ENCODE data around the gene ZNF644. TPM values are rescaled to one million over a fixed set of nuclear protein-coding genes. Genes with fewer than 3 reads are reported as not detected.

The ZNF644 gene
- total and polyA plus RNA-seq, 7 donors = 16.3 to 35.6 (median 27.5) TPM

DNA sequence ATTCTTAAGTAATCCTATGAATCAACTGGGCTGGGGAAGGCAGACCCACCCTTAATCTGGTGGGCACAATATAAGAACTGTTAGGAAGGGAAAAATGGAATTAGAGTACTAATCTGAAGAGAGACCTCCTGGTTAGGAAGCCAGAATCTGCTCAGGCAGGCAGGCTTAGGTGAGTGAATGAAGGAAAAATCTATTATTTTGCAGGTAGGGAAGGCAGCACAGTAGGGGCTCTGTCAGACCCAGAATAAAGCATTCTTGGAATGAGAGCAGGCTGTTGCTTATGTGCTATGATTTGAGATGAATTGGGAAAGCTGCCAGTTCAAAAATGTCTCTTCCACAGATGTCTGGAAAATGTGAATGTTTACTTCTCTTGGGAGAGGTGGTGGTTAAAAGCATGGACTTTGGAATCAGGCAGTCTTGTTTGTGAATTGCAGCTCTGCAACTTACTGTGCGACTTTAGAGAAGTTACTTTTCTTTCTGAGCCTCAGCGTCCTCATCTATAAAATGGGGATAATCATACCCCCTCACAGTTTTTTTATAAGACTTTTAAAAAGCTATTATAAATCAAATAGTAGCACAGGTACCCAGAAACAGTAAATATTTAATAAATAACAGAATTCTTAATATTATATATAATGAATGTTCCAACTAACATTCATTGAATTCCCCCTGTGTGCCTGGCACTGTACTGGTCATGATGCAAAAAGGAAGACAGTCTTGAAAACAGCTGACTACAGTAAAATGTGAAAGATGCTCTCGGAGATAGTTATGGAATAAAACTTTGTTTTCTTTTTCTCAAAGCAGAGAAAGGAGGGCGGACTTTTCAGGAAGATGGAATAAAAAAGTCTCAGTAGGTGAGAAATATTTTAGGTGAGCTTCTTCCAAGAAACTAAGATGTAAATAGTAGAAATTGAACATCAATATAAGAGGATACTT is 15.3 kb upstream of the ZNF644 start:
- Histone ChIP-seq H3K9me3 (peaks cover 3% of the 10 kb centered on the region), H3K27me3 (ENCODE audit: insufficient read depth in 3 of 3, low read length in 2 of 3) (peaks cover 0 to 5% (median 0%) of the 10 kb centered on the region in 3 donors), H3K27ac (no peak overlapping the region), H3K36me3 (ENCODE audit: insufficient read depth in 1 of 2, low read depth in 1 of 2) (no peaks in the 10 kb centered on the region), H3K4me1 (no peaks in the 10 kb centered on the region), H3K4me3 (no peak overlapping the region)
- DNase-seq = no peak
- TF ChIP-seq, protein P1, sequence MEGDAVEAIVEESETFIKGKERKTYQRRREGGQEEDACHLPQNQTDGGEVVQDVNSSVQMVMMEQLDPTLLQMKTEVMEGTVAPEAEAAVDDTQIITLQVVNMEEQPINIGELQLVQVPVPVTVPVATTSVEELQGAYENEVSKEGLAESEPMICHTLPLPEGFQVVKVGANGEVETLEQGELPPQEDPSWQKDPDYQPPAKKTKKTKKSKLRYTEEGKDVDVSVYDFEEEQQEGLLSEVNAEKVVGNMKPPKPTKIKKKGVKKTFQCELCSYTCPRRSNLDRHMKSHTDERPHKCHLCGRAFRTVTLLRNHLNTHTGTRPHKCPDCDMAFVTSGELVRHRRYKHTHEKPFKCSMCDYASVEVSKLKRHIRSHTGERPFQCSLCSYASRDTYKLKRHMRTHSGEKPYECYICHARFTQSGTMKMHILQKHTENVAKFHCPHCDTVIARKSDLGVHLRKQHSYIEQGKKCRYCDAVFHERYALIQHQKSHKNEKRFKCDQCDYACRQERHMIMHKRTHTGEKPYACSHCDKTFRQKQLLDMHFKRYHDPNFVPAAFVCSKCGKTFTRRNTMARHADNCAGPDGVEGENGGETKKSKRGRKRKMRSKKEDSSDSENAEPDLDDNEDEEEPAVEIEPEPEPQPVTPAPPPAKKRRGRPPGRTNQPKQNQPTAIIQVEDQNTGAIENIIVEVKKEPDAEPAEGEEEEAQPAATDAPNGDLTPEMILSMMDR (IDR thresholded peaks at IDR 0.05) = no peak
- intact Hi-C loops (cut with DNase I) = no loop called here
- no peak for ATAC-seq
- 71 to 76% (median 73%) methylated on average over 4 of the region's 4 CpGs for WGBS, 3 donors

DNA sequence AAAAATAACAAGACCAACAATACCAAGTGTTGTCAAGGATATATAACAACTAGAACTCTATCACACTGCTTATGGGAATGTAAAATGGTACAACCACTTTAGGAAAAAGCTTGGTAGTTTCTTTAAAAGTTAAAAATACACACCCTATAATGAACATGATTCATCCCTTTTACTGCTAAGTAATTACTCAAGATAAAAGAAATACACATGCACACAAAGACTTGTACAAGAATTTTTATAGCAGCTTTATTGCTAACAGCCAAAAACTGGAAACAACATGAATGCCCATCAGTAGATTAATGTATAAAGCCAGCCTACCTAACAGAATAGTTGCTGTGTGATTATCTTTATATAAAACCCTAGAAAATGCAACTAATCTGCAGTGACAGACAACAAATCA is 10.5 kb upstream of the ZNF644 start:
- DNase-seq (no peak), ATAC-seq (no peak)
- Histone ChIP-seq H3K4me1 (no peaks in the 10 kb centered on the region), H3K27me3 (ENCODE audit: insufficient read depth in 3 of 3, low read length in 2 of 3) (peaks cover 0 to 9% (median 0%) of the 10 kb centered on the region in 3 donors), H3K27ac (no peak overlapping the region), H3K36me3 (ENCODE audit: insufficient read depth in 1 of 2, low read depth in 1 of 2) (no peaks in the 10 kb centered on the region), H3K4me3 (no peak overlapping the region), H3K9me3 (no peaks in the 10 kb centered on the region)
- intact Hi-C loops (cut with DNase I) = no loop called here
- TF ChIP-seq, protein P1 (IDR thresholded peaks at IDR 0.05) = no peak

DNA sequence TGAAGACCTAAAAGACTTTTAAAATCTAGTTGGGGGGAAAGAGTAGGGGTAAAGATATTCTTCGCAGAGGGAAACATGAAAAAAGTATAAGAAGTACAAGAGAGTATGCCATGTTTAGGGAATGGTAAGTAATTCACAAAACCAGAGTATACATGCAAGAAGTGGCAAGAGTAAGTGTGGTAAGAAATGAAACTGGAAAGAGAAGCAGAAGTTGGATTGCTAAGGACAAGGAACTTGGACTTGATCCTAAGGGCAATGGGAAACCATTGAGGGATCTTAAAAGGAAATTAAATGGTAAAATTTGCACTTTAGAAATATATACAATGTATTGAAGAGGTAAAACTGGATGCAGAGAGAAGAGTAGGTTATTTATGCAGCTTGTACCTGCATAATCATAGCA is 9.2 kb upstream of the ZNF644 start:
- H3K4me1 ChIP-seq = no peaks in the 10 kb centered on the region
- peaks cover 0 to 9% (median 0%) of the 10 kb centered on the region in 3 donors for H3K27me3 ChIP-seq (ENCODE audit: insufficient read depth in 3 of 3, low read length in 2 of 3)
- intact Hi-C loops (cut with DNase I) = no loop called here
- DNase-seq (no peak), ATAC-seq (no peak)
- no peaks in the 10 kb centered on the region for H3K9me3 ChIP-seq
- H3K36me3 ChIP-seq (ENCODE audit: insufficient read depth in 1 of 2, low read depth in 1 of 2) = no peaks in the 10 kb centered on the region
- WGBS, 3 donors = 91 to 100% (median 100%) methylated on average over 1 of the region's 1 CpG
- no peak overlapping the region for H3K4me3 ChIP-seq
- no peak overlapping the region for H3K27ac ChIP-seq
- TF ChIP-seq, protein P1 (IDR thresholded peaks at IDR 0.05) = no peak

DNA sequence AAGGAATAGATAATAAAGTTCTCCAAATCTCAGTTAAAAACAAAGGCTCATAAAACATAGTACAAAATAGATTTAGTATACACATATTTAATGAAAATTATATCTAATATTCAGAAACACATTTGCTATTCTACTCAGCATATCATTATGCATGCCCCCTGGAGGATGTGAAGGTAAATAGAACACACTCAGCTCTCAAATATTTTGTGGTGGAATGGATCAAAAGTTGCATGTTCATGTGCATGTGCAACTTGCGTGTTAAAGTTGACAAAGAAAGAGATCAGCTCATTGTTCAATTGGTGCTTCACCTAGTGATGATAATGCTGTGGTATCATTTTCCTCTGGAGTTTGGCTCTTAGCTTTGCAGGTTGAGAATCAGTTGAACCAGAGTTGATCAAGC is 4.9 kb upstream of the ZNF644 start:
- intact Hi-C loops (cut with DNase I) = loop anchor here in 1 of 2 donors (10.0 kb wide), 1 partner anchor 172 kb away; no protein-coding TSS in a partner anchor
- Histone ChIP-seq H3K27me3 (ENCODE audit: insufficient read depth in 3 of 3, low read length in 2 of 3) (peaks cover 0 to 4% (median 0%) of the 10 kb centered on the region in 3 donors), H3K36me3 (ENCODE audit: insufficient read depth in 1 of 2, low read depth in 1 of 2) (no peaks in the 10 kb centered on the region), H3K4me1 (no peaks in the 10 kb centered on the region), H3K9me3 (no peaks in the 10 kb centered on the region), H3K4me3 (no peak overlapping the region), H3K27ac (no peak overlapping the region)
- WGBS, 3 donors = 82 to 91% (median 88%) methylated on average over 1 of the region's 1 CpG
- ATAC-seq (no peak), DNase-seq (no peak)
- TF ChIP-seq, protein P1 (IDR thresholded peaks at IDR 0.05) = no peak

Measured in psoas muscle (tissue), 8 donors.